B cell (primary cell): ENCODE results near the gene TXNDC15.

Experiments used
- EZH2 ChIP-seq: IDR thresholded peaks from 2 replicates; pipeline ENCODE4 v1.6.1; 2012; ENCODE audit warnings: borderline replicate concordance, low read depth, mild to moderate bottlenecking, moderate library complexity, low read length; ENCODE audit not compliant: insufficient read depth, poor library complexity, severe bottlenecking
- TF ChIP-seq, protein P1 (sequence below): fragments of 200-600 bp; IDR thresholded peaks from one replicate; pipeline ENCODE4 v1.8.0; 2022; ENCODE audit warnings: antibody characterized with exemption, mild to moderate bottlenecking

DNA sequence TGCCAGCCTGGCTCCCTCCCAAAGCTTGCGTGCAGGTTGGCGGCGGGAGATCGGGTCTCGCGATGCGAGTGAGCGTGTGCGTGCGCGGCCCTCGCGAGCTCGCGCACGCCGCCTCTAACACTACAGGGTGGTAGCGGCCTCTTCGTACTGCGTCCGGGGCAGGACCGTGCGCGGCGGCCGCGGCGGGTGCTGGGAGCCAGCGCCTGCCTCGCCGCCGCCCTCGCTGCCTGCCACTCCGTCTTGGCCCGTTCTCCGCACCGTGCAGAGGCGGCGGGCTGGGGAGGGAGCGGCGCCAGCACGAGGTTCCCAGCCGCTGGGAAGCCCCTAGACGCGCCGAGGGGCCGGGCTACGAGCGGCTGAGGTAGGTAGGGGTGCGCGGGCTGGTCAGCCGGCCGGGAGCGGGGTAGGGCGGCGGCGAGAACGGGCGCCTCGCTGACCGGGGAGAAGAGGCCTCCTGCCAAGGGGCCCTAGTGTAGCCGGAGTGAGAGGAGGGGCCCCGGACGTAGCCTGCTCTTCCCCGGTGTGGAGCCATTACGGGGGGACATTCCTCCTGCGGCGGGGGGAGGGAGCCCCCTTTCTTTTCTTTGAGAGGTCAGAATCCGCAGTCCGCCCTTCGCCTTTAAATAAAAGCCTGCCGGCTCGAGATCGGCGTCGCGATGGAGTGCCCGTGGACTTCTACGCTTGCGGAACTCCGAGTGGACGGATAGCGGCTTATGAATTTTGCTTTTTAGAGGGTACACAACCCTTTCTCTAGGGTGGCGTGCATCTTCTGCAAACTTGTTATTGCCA, 28.1 kb upstream of the TXNDC15 start, which contains the start of gene C5orf24:
- TF ChIP-seq, protein P1, sequence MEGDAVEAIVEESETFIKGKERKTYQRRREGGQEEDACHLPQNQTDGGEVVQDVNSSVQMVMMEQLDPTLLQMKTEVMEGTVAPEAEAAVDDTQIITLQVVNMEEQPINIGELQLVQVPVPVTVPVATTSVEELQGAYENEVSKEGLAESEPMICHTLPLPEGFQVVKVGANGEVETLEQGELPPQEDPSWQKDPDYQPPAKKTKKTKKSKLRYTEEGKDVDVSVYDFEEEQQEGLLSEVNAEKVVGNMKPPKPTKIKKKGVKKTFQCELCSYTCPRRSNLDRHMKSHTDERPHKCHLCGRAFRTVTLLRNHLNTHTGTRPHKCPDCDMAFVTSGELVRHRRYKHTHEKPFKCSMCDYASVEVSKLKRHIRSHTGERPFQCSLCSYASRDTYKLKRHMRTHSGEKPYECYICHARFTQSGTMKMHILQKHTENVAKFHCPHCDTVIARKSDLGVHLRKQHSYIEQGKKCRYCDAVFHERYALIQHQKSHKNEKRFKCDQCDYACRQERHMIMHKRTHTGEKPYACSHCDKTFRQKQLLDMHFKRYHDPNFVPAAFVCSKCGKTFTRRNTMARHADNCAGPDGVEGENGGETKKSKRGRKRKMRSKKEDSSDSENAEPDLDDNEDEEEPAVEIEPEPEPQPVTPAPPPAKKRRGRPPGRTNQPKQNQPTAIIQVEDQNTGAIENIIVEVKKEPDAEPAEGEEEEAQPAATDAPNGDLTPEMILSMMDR, result no peak
- TF ChIP-seq EZH2, result no peak
